ENCODE data around the gene WNT7B.

DNA sequence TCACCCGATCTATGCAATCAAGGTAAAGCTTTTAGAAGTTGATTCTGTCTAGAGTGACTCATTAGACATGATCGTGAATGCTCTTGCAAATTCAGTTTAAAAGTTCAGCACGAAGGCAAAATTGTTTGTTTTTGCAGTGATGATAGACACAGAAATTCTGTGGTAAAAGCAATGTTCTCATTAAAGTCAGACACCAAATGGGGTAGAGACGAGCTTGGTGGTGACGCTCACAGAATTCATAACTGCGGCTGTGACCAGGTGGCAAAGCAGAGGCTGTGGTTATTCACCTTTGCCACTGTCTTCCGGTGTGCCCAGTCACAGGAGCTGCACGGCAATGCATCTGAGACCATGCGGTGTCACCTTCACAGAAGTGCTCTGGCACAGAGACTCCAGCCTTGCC is 83.4 kb downstream of the WNT7B start:
- TF ChIP-seq, protein P1, sequence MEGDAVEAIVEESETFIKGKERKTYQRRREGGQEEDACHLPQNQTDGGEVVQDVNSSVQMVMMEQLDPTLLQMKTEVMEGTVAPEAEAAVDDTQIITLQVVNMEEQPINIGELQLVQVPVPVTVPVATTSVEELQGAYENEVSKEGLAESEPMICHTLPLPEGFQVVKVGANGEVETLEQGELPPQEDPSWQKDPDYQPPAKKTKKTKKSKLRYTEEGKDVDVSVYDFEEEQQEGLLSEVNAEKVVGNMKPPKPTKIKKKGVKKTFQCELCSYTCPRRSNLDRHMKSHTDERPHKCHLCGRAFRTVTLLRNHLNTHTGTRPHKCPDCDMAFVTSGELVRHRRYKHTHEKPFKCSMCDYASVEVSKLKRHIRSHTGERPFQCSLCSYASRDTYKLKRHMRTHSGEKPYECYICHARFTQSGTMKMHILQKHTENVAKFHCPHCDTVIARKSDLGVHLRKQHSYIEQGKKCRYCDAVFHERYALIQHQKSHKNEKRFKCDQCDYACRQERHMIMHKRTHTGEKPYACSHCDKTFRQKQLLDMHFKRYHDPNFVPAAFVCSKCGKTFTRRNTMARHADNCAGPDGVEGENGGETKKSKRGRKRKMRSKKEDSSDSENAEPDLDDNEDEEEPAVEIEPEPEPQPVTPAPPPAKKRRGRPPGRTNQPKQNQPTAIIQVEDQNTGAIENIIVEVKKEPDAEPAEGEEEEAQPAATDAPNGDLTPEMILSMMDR (conservative IDR thresholded peaks at IDR 0.05; ENCODE audit: low read length), result no peak
- no peak for TF ChIP-seq EZH2phosphoT487 (IDR thresholded peaks at IDR 0.05; ENCODE audit: borderline replicate concordance)

All from Loucy (cell line).